SKM-1 treated with dmso at 0.1 percent for 144 hours (cell line): ENCODE data around the gene GRIK1.
"Not testable (repeated sequence)": the region's sequence is repeated elsewhere in the genome, so short reads cannot be mapped to it uniquely, and the experiment has no call there.

Source experiments
- DNase-seq: peaks from one replicate; lab custom pipeline; 2025; ENCODE audit not compliant: unreplicated experiment; lab: John Stamatoyannopoulos, UW

The GRIK1 gene

GRCh38 chr21:29624776-29625175 lies 315.0 kb downstream of the GRIK1 start:
- DNase-seq = no peak

GRCh38 chr21:29621525-29621924 lies 318.3 kb downstream of the GRIK1 start:
- no peak for DNase-seq

GRCh38 chr21:29616209-29616751 lies 323.5 kb downstream of the GRIK1 start:
- DNase-seq = no peak

- no peak for DNase-seq
Observed at GRCh38 chr21:29613877-29614276, 325.9 kb downstream of the GRIK1 start.

GRCh38 chr21:29613021-29613420 lies 326.8 kb downstream of the GRIK1 start:
- no peak for DNase-seq

- no peak for DNase-seq
Observed at GRCh38 chr21:29610779-29611360, 328.9 kb downstream of the GRIK1 start.

GRCh38 chr21:29606613-29607012 lies 333.2 kb downstream of the GRIK1 start:
- no peak for DNase-seq

GRCh38 chr21:29605219-29605618 lies 334.6 kb downstream of the GRIK1 start:
- not testable (repeated sequence) for DNase-seq

GRCh38 chr21:29604076-29604475 lies 335.7 kb downstream of the GRIK1 start:
- DNase-seq = no peak

GRCh38 chr21:29601047-29601446 lies 338.7 kb downstream of the GRIK1 start:
- DNase-seq = no peak

- no peak for DNase-seq
Observed at GRCh38 chr21:29586696-29587095, 353.1 kb downstream of the GRIK1 start.

GRCh38 chr21:29585462-29585861 lies 354.3 kb downstream of the GRIK1 start:
- DNase-seq = no peak

- DNase-seq = no peak
Observed at GRCh38 chr21:29583424-29583924, 356.3 kb downstream of the GRIK1 start.

GRCh38 chr21:29582855-29583254 lies 356.9 kb downstream of the GRIK1 start:
- no peak for DNase-seq

GRCh38 chr21:29581393-29581792 lies 358.4 kb downstream of the GRIK1 start:
- DNase-seq = no peak

GRCh38 chr21:29580732-29581285 lies 359.0 kb downstream of the GRIK1 start:
- DNase-seq = no peak

GRCh38 chr21:29578306-29578705 lies 361.5 kb downstream of the GRIK1 start:
- no peak for DNase-seq

GRCh38 chr21:29571949-29572348 lies 367.8 kb downstream of the GRIK1 start:
- no peak for DNase-seq

GRCh38 chr21:29568020-29568697 lies 371.6 kb downstream of the GRIK1 start:
- no peak for DNase-seq

- DNase-seq = no peak
Observed at GRCh38 chr21:29557931-29558725, 381.7 kb downstream of the GRIK1 start.

- no peak for DNase-seq
Observed at GRCh38 chr21:29557200-29557599, 382.6 kb downstream of the GRIK1 start.
